ELF-1 (cell line): ENCODE measurements around the gene CRYGD.
"Not testable (repeated sequence)": the region's sequence is repeated elsewhere in the genome, so short reads cannot be mapped to it uniquely, and the experiment has no call there.

Experiments
- DNase-seq: peaks from one replicate; pipeline ENCODE4 v3.0.0-alpha.2; 2016; ENCODE audit warnings: low read depth, low spot score

CRYGD gene

DNA sequence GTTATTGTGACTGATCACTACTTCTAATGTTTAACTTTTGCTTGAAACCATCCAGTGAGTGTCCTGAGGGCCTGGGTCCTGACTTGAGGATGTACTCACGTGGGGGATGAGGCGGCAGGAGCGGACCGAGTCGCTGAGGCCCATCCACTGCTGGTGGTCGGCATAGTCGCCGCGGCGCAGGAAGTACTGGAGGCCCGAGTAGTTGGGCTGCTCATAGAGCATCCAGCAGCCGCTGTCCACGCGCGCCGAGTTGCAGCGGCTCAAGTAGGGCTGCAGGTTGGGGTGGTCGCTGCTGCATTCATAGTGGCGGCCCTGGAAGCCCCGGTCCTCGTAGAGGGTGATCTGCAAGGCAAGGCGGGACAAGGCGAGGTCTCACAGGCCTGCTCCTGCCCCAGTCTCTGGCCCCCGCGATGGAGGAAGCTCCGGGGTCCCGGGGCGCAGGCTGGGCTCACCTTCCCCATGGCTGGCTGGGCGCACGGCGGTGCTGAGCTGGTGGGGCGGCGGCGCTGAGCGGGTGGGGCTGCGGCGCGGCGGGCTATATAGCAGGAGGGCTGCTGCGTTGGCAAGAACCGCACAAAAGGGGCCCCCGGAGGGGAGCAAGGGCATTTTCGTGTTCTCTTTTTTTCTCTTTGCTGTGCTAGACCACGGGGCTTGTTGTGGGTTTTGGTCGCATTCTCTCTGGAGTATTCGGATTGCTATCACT is at the start of gene CRYGD:
Gene CRYGD (minus strand): TSS at position 512 of the 703 bp plus-strand sequence. CDS start 51 bp downstream, at position 461.
- peak; percentile 65 for DNase-seq

- no peak for DNase-seq
Observed at GRCh38 chr2:208172125-208172524, 47.8 kb upstream of the CRYGD start.

- DNase-seq, result no peak
Observed at GRCh38 chr2:208164951-208165755, 40.8 kb upstream of the CRYGD start.

- DNase-seq, result no peak
Observed at GRCh38 chr2:208163489-208163888, 39.2 kb upstream of the CRYGD start, which contains the start of gene CRYGA. Gene CRYGA (minus strand): TSS chr2:208163589. CDS start chr2:208163556, 33 bp downstream.

DNA sequence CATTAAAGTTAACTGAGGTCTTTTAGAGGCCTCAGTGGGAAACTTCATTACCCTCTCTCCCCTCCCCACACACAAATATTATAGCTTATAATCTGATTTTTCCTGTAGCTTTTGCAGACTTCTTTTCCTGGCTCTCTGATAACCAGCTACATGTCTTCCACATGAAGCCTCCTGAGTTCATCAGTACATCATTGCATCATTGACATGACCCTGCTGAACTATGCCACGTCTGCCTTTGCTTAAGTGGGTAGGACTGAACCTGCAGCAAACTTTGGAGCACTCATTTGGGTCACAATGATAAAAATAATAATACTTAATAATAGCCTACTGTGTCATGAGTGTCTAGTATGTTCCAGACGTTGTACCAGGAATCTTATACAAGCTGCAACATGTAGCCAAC is 32.1 kb upstream of the CRYGD start:
- no peak for DNase-seq

DNA sequence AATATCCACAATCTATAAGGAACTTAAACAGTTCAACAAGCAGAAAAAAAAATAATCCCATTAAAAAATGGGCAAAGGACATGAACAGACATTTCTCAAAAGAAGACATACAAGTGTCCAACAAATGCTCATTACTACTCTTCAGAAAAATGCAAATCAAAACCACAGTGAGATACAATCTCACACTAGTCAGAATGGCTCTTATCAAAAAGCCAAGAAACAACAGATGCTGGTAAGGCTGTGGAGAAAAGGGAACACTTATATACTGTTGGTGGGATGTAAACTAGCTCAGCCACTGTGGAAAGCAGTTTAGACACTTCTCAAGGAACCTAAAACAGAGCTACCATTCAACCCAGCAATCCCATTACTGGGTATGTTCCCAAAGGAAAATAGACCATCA is 28.8 kb upstream of the CRYGD start:
- no peak for DNase-seq

DNA sequence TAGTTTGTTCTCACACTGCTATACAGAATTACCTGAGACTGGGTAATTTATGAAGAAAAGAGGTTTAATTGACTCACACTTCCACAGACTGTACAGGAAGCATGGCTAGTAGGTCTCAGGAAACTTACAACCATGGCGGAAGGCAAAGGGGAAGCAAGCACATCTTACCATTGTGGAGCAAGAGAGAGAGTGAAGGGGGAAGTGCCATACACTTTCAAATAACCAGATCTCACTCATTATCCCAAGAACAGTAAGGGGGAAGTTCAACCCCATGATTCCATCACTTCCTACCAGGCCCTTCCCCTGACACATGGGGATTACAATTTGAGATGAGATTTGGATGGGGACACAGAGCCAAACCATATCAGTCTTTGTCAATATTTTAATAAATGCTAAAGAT is 26.6 kb upstream of the CRYGD start:
- DNase-seq, result no peak

- no peak for DNase-seq
Observed at GRCh38 chr2:208150094-208150493, 25.8 kb upstream of the CRYGD start.

GRCh38 chr2:208148803-208149202 is 24.5 kb upstream of the CRYGD start:
- DNase-seq, result no peak

DNA sequence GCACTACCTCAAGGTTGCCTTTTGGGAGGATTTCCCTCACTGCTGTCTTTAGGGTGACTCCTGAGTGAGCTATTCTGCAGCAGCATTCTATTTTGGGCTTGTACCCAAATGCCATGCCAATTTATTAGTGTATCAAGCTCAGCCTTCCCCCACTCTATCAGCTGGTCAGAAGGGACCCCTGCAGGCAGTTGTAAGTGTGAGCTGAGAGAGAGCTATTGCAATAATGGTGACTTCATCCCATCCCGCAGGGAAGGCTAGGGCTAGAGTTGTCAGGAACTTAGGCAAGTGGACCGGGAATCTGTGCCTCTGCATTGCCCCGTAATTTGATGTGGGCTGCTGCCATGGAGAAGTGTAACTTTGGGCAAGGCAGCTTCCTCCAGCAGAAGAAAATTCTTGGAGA is 23.4 kb upstream of the CRYGD start:
- no peak for DNase-seq

GRCh38 chr2:208147008-208147407 is 22.7 kb upstream of the CRYGD start:
- DNase-seq, result peak; percentile 18

DNA sequence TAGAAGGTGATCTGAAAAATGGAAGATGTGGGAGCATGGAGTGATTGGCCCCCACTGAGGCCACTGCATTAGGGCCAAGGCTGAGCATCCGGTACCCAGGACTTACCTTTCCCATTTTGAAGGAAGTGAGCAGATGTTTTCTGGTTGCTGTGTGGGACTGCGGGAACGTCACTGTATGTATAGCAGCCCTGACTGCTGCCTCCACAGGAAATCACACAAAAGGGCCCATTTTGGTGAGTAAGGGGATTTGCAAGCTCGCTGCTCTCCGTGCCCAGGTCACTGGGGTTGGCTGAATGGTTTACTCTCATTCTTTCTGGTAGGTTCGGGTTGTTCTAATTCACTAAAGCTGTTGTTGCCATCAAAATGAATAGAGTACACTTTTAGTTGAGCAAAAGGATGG is 21.7 kb upstream of the CRYGD start, which contains the start of gene CRYGB:
Gene CRYGB (minus strand): TSS at position 153 of the 400 bp plus-strand sequence. CDS start 38 bp downstream, at position 115.
- DNase-seq, result no peak

DNA sequence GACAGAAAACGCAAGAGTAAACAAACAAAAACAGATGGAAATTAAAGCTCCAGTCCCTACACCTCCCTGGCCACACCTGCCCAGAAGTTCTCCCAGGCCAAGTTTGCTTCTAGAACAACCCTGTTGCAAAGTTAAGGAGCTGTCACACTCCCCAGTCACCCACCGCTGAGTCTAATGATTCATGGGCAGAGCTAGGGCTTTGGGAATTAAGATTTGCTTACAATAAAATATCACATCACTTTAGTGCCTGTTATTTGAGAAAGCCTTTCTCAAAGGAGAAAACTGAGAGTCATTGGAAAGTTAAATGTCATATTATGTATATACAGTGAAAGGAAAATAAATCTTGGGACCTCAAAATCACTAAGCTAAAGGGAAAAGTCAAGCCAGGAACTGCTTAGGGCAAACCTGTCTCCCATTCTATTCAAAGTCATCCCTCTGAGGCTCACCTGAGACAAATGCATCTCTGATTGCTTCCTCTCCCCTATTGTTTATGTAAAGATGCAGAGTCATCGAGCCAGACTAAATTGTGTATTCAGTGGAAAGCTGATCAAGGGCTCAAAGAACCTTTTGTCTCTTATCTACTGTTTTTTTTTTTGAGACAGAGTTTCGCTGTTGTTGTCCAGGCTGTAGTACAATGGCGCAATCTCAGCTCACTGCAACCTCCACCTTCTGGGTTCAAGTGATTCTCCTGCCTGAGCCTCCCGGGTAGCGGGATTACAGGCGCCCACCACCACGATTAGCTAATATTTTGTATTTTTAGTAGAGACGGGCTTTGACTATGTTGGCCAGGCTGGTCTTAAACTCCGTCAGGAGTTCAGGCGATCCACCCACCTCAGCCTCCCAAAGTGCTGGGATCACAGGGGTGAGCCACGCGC is 18.8 kb upstream of the CRYGD start:
- DNase-seq, result peak; percentile 51

DNA sequence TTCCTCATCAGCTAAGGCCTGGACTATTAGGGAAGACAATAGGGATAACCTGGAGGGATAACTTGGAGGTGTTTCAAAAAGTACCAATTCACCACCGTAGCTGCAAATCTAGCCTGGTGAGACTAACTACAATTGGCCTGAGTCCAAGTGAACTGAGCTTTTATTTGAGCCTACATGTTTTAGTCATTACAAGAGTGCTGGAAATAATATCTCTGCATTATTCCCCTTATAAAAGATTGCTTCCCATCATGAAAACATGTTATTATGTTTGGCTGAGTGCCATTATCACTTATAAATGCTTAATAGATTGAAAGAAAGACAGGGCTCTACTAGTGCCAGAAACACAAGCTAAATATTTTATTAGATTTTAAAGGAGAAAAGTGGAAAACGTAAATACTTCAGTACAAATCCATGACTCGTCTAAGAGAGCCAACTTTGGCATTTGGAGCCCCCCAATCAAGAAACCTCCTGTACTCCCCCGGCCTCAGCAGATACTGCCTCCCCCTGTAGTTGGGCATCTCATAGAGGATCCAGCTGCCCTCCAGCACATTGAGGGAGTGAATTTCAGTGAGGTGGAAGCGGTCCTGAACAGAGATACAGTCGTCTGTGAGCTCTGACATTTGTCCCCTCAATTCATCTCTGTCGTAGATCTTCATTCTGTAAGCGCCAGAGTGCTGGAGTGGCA is 18.1 kb upstream of the CRYGD start:
- no peak for DNase-seq

- DNase-seq, result no peak
Observed at GRCh38 chr2:208139447-208139846, 15.1 kb upstream of the CRYGD start.

DNA sequence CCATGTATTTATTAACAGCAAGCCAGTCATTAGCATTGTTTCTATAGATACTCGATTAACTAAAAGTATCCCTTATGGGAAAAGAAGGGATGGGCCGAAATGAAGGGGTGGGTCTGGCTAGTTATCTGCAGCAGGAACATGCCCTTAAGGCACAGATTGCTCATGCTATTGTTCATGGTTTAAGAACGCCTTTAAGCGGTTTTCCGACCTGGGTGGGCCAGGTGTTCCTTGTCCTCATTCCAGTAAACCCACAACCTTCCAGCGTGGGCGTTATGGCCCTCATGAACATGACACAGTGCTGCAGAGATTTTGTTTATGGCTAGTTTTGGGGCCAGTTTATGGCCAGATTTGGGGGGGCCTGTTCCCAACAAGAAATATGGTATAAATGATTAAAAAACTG is 14.0 kb upstream of the CRYGD start:
- not testable (repeated sequence) for DNase-seq

DNA sequence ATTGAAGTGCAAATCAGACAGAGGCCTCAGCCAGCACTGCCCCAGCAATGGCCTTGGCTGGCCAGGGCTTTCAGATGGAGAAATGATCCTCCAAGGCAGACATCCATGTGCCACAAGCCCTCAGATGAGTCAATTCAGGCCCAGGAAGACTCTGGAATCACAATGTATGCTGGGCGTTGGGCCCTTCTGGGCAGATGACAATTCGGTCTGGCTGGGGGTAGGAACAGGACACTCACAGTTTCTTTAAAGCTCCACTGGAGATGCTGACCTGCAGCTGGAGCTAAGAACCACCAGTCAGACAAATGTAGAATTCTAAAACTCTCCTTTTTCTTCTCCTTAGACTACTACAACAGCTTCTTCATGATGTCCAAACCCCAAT is 12.4 kb upstream of the CRYGD start:
- no peak for DNase-seq

GRCh38 chr2:208135794-208136715 is 11.7 kb upstream of the CRYGD start:
- DNase-seq, result no peak

DNA sequence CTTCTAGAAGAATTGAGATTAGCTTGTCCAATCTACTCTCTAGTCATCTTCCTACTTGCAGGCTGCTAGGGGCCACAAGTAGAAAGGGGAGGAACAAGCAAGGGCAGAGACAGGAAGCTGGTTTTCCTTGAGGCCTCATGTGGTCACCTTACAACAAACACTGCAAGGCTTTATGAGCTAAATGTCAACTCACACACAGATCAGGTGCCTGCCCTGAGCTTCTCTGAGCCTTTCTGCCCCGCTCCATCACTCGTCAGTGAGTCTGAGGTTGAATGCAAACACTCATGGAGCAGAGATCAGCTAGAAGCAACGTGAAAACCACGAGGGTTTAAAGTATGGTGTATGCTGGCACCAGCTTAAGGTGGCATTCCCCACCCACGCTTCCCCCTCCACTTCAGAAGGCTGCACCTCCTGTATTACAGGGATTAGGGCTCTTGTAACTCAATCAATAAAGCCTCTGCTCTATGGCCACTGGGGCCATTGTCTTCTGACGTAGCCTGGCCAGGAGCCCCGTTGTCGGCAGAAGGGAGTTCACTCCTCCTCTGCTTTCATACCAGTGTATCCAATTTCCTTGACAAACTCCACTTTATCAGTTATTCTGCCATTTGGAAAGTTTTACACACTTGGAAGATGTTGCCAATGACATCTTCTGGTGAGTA is 10.7 kb upstream of the CRYGD start:
- DNase-seq, result no peak

DNA sequence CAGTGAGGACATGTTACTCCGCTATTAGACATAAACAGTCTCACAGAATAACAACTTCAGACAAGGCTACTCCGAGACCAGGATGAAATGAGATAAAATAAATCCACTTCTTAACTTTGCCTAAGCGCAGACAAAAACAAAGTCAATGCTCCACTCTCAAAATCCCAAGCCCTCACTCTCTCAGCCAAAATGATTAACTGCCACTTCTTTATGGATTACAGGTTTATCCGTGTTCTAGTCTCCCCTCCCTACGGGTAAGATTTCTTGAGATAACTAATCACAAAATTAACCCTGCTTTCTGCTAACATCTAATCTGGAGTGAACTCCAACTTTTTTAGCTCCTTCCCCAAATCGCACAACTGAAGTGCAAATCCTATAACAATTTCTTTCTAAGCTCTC is 6.4 kb upstream of the CRYGD start:
- DNase-seq, result no peak
